Effector CD8-positive, alpha-beta T cell (primary cell): ENCODE measurements around the gene CUEDC2.

Experiments used
- DNase-seq: peaks from one replicate; lab custom pipeline; 2025; lab: John Stamatoyannopoulos, UW

CUEDC2 gene

DNA sequence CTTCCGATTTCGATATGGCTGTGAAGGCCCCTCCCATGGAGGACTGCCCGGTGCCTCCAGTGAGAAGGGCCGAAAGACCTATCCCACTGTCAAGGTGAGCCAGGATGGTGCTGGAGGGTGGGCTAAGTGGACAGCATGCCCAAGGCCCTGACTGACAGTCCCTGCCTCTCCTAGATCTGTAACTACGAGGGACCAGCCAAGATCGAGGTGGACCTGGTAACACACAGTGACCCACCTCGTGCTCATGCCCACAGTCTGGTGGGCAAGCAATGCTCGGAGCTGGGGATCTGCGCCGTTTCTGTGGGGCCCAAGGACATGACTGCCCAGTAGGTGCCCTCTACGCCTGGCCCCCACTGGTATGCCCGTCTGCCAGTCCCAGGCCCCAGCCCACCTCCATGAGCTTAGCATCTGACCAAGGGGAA is 35.6 kb downstream of the CUEDC2 start:
- DNase-seq, result no peak

DNA sequence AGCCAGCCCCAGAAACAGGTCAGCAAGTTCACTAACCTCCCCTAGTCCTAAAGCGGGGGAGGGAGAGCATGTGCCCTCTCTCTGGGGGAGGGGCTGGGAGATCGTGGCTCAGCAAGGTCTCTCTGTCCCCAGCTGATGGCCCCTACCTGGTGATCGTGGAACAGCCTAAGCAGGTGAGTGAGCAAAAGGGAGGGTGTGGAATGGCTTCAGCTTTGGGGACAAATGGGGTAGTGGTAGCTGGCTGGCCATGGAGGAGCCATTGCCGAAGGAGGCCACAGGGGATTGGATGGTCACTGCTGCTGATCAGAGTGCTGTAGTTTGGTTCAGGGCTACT is 36.1 kb downstream of the CUEDC2 start:
- no peak for DNase-seq

DNA sequence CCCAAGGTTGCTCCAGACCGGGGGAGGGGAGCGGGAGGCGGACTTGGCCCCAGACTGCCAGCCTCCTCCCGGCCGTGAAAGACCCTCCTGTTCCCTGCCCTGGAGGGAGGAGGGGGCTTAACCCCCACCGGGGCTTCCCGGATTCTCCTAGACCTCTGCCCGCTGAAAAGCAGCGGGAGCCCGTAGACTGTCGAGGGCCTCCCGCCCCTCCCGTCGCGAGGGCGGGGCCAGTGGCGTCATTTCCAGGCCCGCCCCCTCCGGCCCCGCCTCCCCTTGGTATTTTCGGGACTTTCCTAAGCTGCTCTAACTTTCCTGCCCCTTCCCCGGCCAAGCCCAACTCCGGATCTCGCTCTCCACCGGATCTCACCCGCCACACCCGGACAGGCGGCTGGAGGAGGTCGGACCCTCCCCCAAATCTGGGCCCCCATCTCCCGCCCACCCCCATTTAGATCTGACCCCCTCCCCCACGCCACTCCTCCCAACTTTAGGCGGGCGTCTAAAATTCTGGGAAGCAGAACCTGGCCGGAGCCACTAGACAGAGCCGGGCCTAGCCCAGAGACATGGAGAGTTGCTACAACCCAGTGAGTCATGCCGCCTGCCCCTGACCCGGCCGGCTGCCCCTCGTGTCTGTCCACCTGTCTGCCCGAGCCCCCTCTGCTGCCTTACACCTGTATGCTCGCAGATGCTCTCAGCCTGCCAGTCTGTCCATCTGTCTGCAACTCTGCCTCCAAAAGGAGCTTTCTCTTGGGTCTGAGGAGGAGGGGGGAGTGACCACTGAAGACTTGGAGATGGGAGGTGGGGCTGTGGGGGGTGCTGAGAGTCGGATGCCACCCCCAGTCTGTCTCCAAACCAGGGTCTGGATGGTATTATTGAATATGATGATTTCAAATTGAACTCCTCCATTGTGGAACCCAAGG is 36.7 kb downstream of the CUEDC2 start, which contains the start of gene NFKB2:
NFKB2 (plus strand) TSS at position 306 of the 917 bp plus-strand sequence; CDS start at position 561, 255 bp downstream.
- peak; percentile 91 for DNase-seq

GRCh38 chr10:102394801-102395399 is 37.5 kb downstream of the CUEDC2 start:
- DNase-seq, result peak; percentile 80

GRCh38 chr10:102394079-102394800 is 38.1 kb downstream of the CUEDC2 start:
- peak; percentile 99 for DNase-seq

DNA sequence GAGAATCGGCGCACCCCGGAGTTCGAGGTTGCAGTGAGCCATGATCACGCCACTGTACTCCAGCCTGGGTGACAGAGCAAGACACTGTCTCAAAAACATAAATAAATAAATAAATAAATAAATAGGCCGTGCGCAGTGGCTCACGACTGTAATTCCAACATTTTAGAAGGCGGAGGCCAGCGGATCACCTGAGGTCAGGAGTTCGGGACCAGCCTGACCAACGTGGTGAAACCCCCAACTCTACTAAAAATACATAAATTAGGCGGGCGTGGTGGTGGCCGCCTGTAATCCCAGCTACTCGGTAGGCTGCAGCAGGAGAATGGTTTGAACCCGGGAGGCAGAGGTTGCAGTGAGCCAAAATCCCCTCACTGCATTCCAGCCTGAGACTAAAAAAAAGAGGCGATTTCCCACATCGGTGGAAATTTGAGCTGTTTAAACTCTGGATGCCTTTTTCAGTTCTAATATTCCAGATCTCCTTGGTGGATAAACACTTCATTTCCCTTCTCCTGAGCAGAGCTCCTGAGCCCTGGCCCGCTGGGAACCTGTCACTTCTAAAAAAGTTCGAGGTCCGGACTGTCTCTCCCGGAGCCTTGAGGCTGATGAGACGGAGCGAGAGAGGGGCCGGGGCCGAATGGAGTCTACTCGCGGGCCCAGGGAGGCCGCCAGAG is 38.8 kb downstream of the CUEDC2 start:
- no peak for DNase-seq

DNA sequence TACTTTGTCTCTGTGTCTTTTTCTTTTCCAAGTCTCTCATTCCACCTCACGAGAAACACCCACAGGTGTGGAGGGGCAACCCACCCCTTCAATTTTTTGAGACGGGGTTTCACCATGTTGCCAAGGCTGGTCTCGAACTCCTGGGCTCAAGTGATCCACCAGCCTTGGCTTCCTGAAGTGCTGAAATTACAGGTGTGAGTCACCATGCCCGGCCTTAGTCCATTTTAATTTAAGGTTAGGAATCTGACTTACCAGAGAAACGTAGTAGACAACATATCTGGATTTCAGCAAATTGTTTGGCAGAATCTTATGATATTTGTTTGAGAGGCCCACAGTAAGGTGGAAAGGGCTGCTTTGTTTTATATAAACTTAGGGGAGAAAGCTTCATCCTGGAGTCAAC is 40.1 kb downstream of the CUEDC2 start:
- DNase-seq, result no peak

DNA sequence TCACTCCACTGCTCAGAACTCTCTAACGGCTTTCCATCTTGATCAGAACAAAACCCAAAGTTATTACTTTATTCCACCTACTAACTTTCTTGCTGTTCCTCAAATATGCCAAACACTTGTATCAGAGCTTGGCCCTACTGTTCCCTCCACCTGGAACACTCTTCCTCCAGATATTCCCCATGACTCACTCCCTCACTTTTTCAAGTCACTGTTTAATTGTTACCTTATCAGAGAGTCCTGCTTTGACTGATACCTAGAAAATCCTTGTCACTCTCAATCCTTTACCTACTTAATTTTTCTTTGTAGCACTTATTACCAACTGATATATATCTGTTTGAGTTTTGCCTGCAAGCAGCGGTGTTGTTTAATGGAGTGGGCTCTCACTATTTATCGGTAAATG is 42.5 kb downstream of the CUEDC2 start:
- DNase-seq, result no peak

GRCh38 chr10:102384606-102385429 is 47.6 kb downstream of the CUEDC2 start:
- DNase-seq, result no peak

GRCh38 chr10:102384053-102384452 is 48.3 kb downstream of the CUEDC2 start:
- DNase-seq, result no peak

GRCh38 chr10:102382871-102383270 is 49.5 kb downstream of the CUEDC2 start:
- no peak for DNase-seq

DNA sequence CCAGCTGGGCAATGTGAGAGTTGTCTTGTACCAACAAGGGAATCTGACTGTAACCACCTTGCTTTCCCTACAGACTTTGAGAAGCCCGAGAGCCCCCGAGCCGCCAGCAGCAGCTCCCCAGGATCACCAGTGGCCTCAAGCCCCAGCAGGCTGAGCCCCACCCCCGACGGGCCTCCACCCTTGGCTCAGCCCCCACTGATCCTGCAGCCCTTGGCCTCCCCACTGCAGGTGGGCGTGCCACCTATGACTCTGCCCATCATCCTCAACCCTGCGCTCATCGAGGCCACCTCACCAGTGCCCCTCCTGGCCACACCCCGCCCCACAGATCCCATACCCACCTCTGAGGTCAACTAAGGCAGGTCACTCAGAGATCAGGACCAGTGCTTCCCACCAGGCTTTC is 50.4 kb downstream of the CUEDC2 start:
- DNase-seq, result no peak

- DNase-seq, result no peak
Measured at GRCh38 chr10:102379383-102379782, 53.0 kb downstream of the CUEDC2 start.

- DNase-seq, result no peak
Measured at GRCh38 chr10:102376901-102377300, 55.5 kb downstream of the CUEDC2 start.

- DNase-seq, result no peak
Measured at GRCh38 chr10:102375867-102376266, 56.5 kb downstream of the CUEDC2 start.

GRCh38 chr10:102375250-102375649 is 57.1 kb downstream of the CUEDC2 start:
- no peak for DNase-seq
